K562 (cell line): Measurements from ENCODE around the gene PFKL. TPM values are rescaled to one million over a fixed set of nuclear protein-coding genes. Genes with fewer than 3 reads are reported as not detected.
A peak's percentile ranks its signal among the peaks of the same experiment; 100 is the strongest.

ENCODE experiments used
- ATF1 ChIP-seq, 2 experiments: fragments of 450-650 bp in 1 of 2; IDR thresholded peaks; 2 replicates each; pipeline ENCODE4 v1.6.1; 2016; ENCODE audit warnings: missing compliant biosample characterization in 1 of 2, missing genetic modification characterization in 1 of 2
- CBFA2T2 ChIP-seq: fragments of 450-650 bp; conservative IDR thresholded peaks from 2 replicates; pipeline ENCODE4 v1.6.1; 2017; ENCODE audit warnings: mild to moderate bottlenecking
- CTCF ChIP-seq, 3 experiments: IDR thresholded peaks in 2 of 3; conservative IDR thresholded peaks in 1 of 3; 2 replicates each; pipeline ENCODE4 v1.5.1; 2011 to 2012; ENCODE audit warnings: low read length in 3 of 3, mild to moderate bottlenecking in 3 of 3, control low read depth in 2 of 3, improper control_type of control experiment in 1 of 3, inconsistent platforms in 1 of 3, low read depth in 1 of 3, mixed read lengths in 1 of 3, moderate library complexity in 1 of 3; ENCODE audit not compliant: insufficient read depth in 2 of 3
- EGR1 ChIP-seq: fragments of 450-650 bp; conservative IDR thresholded peaks from 2 replicates; pipeline ENCODE4 v1.6.1; 2017; ENCODE audit warnings: mild to moderate bottlenecking
- HNRNPLL ChIP-seq: fragments of 200-400 bp; formaldehyde crosslinking; IDR thresholded peaks from 2 replicates; pipeline ENCODE4 v1.6.1; 2017; ENCODE audit warnings: low read length, low read depth, mild to moderate bottlenecking; ENCODE audit not compliant: poor library complexity, severe bottlenecking
- ILF3 ChIP-seq: fragments of 450-650 bp; IDR thresholded peaks from 2 replicates; pipeline ENCODE4 v1.6.1; 2018; ENCODE audit warnings: antibody characterized with exemption, mild to moderate bottlenecking, moderate library complexity, borderline replicate concordance
- KLF16 ChIP-seq: IDR thresholded peaks from 2 replicates; pipeline ENCODE4 v1.6.1; 2016; ENCODE audit warnings: antibody characterized with exemption
- POLR3A ChIP-seq: IDR thresholded peaks from 2 replicates; pipeline ENCODE4 v1.6.1; 2011; ENCODE audit warnings: borderline replicate concordance, mild to moderate bottlenecking, moderate library complexity; ENCODE audit not compliant: insufficient read length, insufficient read depth; ENCODE audit errors: extremely low read depth
- PYGO2 ChIP-seq: fragments of 450-650 bp; IDR thresholded peaks from 2 replicates; pipeline ENCODE4 v1.6.1; 2016; ENCODE audit warnings: mild to moderate bottlenecking, missing genetic modification characterization, moderate library complexity, missing compliant biosample characterization
- ZNF143 ChIP-seq: sonication (generic); formaldehyde crosslinking; IDR thresholded peaks from 2 replicates; pipeline ENCODE4 v1.9.0; 2022; ENCODE audit warnings: mild to moderate bottlenecking, missing genetic modification reagents
- ZNF518B ChIP-seq: fragments of 250-450 bp; sonication (Bioruptor Pico); IDR thresholded peaks from 2 replicates; pipeline ENCODE4 v1.5.0; 2021; ENCODE audit warnings: mild to moderate bottlenecking, moderate library complexity
- ZNF584 ChIP-seq: fragments of 200-800 bp; sonication (Bioruptor generic); IDR thresholded peaks from 2 replicates; pipeline ENCODE4 v1.6.1; 2016; ENCODE audit warnings: low read depth, mild to moderate bottlenecking, missing genetic modification characterization, missing compliant biosample characterization
- ZNF695 ChIP-seq: fragments of 450-650 bp; formaldehyde crosslinking; IDR thresholded peaks from 2 replicates; pipeline ENCODE4 v1.4.0; 2020; ENCODE audit warnings: mild to moderate bottlenecking, moderate library complexity
- polyA plus RNA-seq, 8 experiments: library from polyadenylated mRNA; depleted of rRNA in 4 of 8; stranded (reverse) in 5 of 8; unstranded in 3 of 8; fragments of >200 nt; fragmentation: Nextera tagmentation in 2 of 8; fragmentation: Illumina TruSeq in 1 of 8; extraction: Ambion mirVana in 2 of 8; extraction: Trizol in 1 of 8; gene quantifications; 2 replicates each; pipeline versions ENCODE4 v1.2.1 to v1.2.3, GENCODE V29; 2011 to 2014; ENCODE audit warnings: inconsistent platforms in 1 of 8, missing spikeins in 1 of 8
- total RNA-seq, 7 experiments: library from RNA; depleted of rRNA in 6 of 7; stranded (reverse); fragments of >200 nt in 6 of 7; fragmentation: Illumina TruSeq in 2 of 7; extraction: Trizol in 2 of 7; gene quantifications; 2 replicates each; pipeline versions ENCODE4 v1.2.1 to v1.2.3, GENCODE V29; 2011 to 2021; ENCODE audit warnings: low replicate concordance in 1 of 7
- TF ChIP-seq, protein P1 (sequence below): fragments of 250-450 bp; sonication (Bioruptor Pico); IDR thresholded peaks from 2 replicates; pipeline ENCODE4 v1.9.0; 2021; ENCODE audit warnings: mild to moderate bottlenecking
- TF ChIP-seq, protein P2 (sequence below): sonication (generic); formaldehyde crosslinking; IDR thresholded peaks from 2 replicates; pipeline ENCODE4 v1.5.0; 2020; ENCODE audit warnings: missing genetic modification reagents
- TF ChIP-seq, protein P3 (sequence below), 2 experiments: fragments of 450-650 bp in 1 of 2; sonication (generic) in 1 of 2; formaldehyde crosslinking; conservative IDR thresholded peaks; 2 replicates each; pipeline versions ENCODE4 v1.4.0 to v1.8.1; 2020 to 2022; ENCODE audit warnings: mild to moderate bottlenecking in 1 of 2, missing genetic modification reagents in 1 of 2
- TF ChIP-seq, protein P4 (sequence below): sonication (generic); formaldehyde crosslinking; IDR thresholded peaks from 2 replicates; pipeline ENCODE4 v1.8.0; 2022; ENCODE audit warnings: mild to moderate bottlenecking, low read depth, missing genetic modification reagents

Gene PFKL
- total and polyA plus RNA-seq, 9 of the 15 experiments (the other 6 are each of a cell fraction or from before 2014, with no cell fraction given), result 1.1 to 124 (median 45.6) TPM

- TF ChIP-seq CTCF (IDR thresholded peaks at IDR 0.05 in 2 of 3, conservative IDR thresholded peaks at IDR 0.05 in 1 of 3; ENCODE audit: insufficient read depth in 2 of 3, low read depth in 1 of 3, low read length in 3 of 3) (no peak), CBFA2T2 (no peak), EGR1 (no peak), ZNF695 (CRISPR knock-in tag) (no peak), ZNF518B (CRISPR knock-in tag) (no peak), HNRNPLL (no peak), POLR3A (no peak), ZNF584 (no peak), PYGO2 (no peak), ATF1 (CRISPR knock-in tag; IDR thresholded peaks at IDR 0.05) (peak; percentile 99), ATF1 (tag; IDR thresholded peaks at IDR 0.05) (peak; percentile 100), ILF3 (peak; percentile 75; the same call in 1 of the 2 replicates), ZNF143 (peak; percentile 37; the same call in 1 of the 2 replicates), KLF16 (no peak)
- TF ChIP-seq, protein P1, sequence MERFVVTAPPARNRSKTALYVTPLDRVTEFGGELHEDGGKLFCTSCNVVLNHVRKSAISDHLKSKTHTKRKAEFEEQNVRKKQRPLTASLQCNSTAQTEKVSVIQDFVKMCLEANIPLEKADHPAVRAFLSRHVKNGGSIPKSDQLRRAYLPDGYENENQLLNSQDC (CRISPR knock-in tag), result 0 out of 2 replicates have a peak, but pooled peaks have one; percentile 54
- TF ChIP-seq, protein P2, sequence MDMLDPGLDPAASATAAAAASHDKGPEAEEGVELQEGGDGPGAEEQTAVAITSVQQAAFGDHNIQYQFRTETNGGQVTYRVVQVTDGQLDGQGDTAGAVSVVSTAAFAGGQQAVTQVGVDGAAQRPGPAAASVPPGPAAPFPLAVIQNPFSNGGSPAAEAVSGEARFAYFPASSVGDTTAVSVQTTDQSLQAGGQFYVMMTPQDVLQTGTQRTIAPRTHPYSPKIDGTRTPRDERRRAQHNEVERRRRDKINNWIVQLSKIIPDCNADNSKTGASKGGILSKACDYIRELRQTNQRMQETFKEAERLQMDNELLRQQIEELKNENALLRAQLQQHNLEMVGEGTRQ (CRISPR knock-in tag), result no peak
- TF ChIP-seq, protein P3, sequence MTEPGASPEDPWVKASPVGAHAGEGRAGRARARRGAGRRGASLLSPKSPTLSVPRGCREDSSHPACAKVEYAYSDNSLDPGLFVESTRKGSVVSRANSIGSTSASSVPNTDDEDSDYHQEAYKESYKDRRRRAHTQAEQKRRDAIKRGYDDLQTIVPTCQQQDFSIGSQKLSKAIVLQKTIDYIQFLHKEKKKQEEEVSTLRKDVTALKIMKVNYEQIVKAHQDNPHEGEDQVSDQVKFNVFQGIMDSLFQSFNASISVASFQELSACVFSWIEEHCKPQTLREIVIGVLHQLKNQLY (CRISPR knock-in tag; conservative IDR thresholded peaks at IDR 0.05), result 0 out of 4 replicates have a peak, but pooled peaks of 1 of the 2 experiments have one; percentile 82
- TF ChIP-seq, protein P4, sequence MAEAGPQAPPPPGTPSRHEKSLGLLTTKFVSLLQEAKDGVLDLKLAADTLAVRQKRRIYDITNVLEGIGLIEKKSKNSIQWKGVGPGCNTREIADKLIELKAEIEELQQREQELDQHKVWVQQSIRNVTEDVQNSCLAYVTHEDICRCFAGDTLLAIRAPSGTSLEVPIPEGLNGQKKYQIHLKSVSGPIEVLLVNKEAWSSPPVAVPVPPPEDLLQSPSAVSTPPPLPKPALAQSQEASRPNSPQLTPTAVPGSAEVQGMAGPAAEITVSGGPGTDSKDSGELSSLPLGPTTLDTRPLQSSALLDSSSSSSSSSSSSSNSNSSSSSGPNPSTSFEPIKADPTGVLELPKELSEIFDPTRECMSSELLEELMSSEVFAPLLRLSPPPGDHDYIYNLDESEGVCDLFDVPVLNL (CRISPR knock-in tag), result no peak
These were observed 39.4 kb downstream of the PFKL start, which contains the start of gene CFAP410 (continued) for GRCh38 chr21:44338971-44339910.
